ENCODE measurements around the gene HIVEP2. TPM values are rescaled to one million over a fixed set of nuclear protein-coding genes. Genes with fewer than 3 reads are reported as not detected.

Gene HIVEP2
- total RNA-seq, 1 experiment from 2014 or later = 4.2 TPM

DNA sequence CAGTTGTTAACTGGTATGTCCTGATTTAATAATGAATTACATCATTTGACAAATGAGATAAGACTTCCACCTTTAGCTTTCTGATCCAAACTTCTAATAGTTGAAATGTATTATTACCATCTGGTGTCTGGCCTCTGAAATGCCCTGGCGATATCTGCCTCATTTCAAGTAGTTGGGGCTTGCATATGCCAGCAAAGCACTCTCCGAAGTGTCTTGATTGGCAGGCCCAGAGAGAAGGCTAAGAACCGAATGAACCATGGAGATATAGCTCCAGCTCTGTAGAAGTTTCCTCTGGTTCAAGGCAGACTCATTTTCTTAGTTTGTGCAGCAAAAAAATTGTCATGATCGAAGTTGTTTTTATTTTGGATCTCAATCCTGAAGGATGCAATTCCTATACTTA, 13.4 kb upstream of the HIVEP2 start:
- Histone ChIP-seq H2AFZ (ENCODE audit: low read length) (no peak overlapping the region), H3K18ac (ENCODE audit: insufficient read length, low read depth, low read length) (no peak overlapping the region), H3K4me2 (ENCODE audit: insufficient read depth, insufficient read length, low read length) (no peak overlapping the region), H3K14ac (ENCODE audit: insufficient read depth, low read length) (no peak overlapping the region), H3K9ac (ENCODE audit: extremely low read depth, insufficient read length, low read length) (no peak overlapping the region), H3K9me3 (ENCODE audit: control insufficient read depth, low read depth, low read length) (no peaks in the 10 kb centered on the region), H2BK15ac (ENCODE audit: low read depth, low read length) (no peak overlapping the region), H4K5ac (ENCODE audit: insufficient read length, low read depth, low read length) (no peak overlapping the region), H2BK5ac (ENCODE audit: insufficient read length, low read length) (no peak overlapping the region), H3T11ph (ENCODE audit: low read length) (no peak overlapping the region), H3K4me1 (ENCODE audit: insufficient read depth, low read length) (no peaks in the 10 kb centered on the region), H4K20me1 (ENCODE audit: control insufficient read depth, insufficient read depth, insufficient read length) (no peaks in the 10 kb centered on the region), H3K27ac (ENCODE audit: insufficient read length, low read depth, low read length) (no peak overlapping the region), H4K91ac (ENCODE audit: insufficient read length, low read depth, low read length) (no peak overlapping the region), H3K27me3 (ENCODE audit: insufficient read depth, low read length) (no peaks in the 10 kb centered on the region), H2BK20ac (ENCODE audit: low read depth, low read length, poor library complexity, severe bottlenecking) (no peak overlapping the region), H3K23ac (ENCODE audit: insufficient read length, low read depth, low read length) (no peak overlapping the region), H2BK120ac (ENCODE audit: low read depth, low read length, poor library complexity, severe bottlenecking) (no peak overlapping the region), H3K4ac (ENCODE audit: low read depth, low read length) (no peak overlapping the region), H3K23me2 (ENCODE audit: insufficient read length, low read depth, low read length, poor library complexity, severe bottlenecking) (no peaks in the 10 kb centered on the region), H2BK12ac (ENCODE audit: insufficient read length, low read depth, low read length) (no peak overlapping the region), H3K79me2 (ENCODE audit: insufficient read depth, low read length) (no peaks in the 10 kb centered on the region), H4K8ac (replicated peaks; ENCODE audit: insufficient read length, low read depth, low read length) (no peak overlapping the region), H3K79me1 (ENCODE audit: insufficient read depth, low read depth, low read length, poor library complexity, severe bottlenecking) (no peaks in the 10 kb centered on the region), H2AK5ac (ENCODE audit: insufficient read length, low read length) (no peak overlapping the region), H3K56ac (ENCODE audit: insufficient read length, low read depth, low read length) (no peak overlapping the region)
- no peaks in the 10 kb centered on the region for H3K27me3 Mint-ChIP-seq (ENCODE audit: low read depth)
- TF ChIP-seq, protein P1, sequence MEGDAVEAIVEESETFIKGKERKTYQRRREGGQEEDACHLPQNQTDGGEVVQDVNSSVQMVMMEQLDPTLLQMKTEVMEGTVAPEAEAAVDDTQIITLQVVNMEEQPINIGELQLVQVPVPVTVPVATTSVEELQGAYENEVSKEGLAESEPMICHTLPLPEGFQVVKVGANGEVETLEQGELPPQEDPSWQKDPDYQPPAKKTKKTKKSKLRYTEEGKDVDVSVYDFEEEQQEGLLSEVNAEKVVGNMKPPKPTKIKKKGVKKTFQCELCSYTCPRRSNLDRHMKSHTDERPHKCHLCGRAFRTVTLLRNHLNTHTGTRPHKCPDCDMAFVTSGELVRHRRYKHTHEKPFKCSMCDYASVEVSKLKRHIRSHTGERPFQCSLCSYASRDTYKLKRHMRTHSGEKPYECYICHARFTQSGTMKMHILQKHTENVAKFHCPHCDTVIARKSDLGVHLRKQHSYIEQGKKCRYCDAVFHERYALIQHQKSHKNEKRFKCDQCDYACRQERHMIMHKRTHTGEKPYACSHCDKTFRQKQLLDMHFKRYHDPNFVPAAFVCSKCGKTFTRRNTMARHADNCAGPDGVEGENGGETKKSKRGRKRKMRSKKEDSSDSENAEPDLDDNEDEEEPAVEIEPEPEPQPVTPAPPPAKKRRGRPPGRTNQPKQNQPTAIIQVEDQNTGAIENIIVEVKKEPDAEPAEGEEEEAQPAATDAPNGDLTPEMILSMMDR (conservative IDR thresholded peaks at IDR 0.05) = no peak
- H3K4me3 Mint-ChIP-seq = no peak overlapping the region
- WGBS (ENCODE audit: extremely low coverage, insufficient read length, low lambda C conversion rate) = no CpG with 5 or more reads among the region's 4 CpGs
- H3K4me1 Mint-ChIP-seq = no peaks in the 10 kb centered on the region
- H3K27ac Mint-ChIP-seq = 0 out of 7 replicates have a peak overlapping the region, but pooled peaks of 1 of the 3 experiments have one; percentile 52
- no peaks in the 10 kb centered on the region for H3K36me3 Mint-ChIP-seq (ENCODE audit: insufficient read depth in 1 of 3, low read depth in 3 of 3)
- peaks cover 0 to 4% of the 10 kb centered on the region in 2 experiments; a peak in 1 of 5 replicates for H3K9me3 Mint-ChIP-seq
- no peak for DNase-seq
